Activated T-cell treated with anti-CD3 and anti-CD28 coated beads, Interleukin-2, amount 50 U/mL, for 1 hour (primary cell): ENCODE data around the gene ZFP42.
"Not testable (repeated sequence)": the region's sequence is repeated elsewhere in the genome, so short reads cannot be mapped to it uniquely, and the experiment has no call there.

ENCODE experiments used
- DNase-seq: peaks from one replicate; pipeline ENCODE4 v3.0.0-alpha.2; 2020

Gene ZFP42

DNA sequence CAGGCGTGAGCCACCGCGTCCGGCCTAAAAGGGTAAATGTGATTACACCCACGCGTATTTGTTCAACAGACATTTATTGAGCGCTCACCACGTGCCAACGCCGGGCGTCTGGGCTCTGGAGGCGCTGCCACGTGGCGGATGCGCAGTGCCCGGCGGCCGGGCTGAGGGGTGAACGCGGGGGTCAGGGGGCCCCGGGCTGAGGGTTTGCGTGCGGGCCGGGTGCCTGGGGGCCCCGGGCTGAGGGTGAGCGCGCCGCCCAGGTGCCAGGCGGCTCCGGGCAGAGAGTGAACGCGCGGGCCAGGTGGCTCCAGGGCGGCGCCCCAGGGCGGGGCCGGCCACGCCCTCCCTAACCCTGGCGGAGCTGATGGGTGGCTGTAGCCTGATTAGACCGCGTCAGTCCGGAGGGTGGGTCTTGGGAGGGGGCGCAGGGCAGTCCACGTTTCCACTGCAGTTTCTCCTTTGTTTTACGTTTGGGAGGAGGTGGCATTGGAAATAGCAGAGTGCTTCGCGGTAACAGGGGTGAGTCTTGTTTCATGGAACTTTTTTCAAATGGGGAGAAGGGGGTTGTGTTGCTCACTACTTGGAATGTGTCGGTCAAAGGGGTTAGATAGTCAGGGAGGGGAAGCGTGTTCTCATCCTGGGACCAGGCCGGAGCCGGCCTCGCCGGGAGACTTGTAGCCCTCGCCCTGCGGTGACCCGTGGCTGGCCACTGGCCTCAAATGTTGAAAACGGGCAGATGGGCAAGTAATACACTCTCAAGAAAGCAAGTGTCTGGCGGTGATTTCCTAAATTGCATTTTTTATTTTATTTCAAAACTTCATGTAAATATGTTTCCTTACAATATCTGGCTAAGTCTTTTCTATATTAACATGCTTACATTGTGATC is at the start of gene ZFP42:
Gene ZFP42, plus strand, starts transcription at position 450 of the 886 bp plus-strand sequence. CDS start 7,037 bp downstream, outside the sequence.
- no peak for DNase-seq

DNA sequence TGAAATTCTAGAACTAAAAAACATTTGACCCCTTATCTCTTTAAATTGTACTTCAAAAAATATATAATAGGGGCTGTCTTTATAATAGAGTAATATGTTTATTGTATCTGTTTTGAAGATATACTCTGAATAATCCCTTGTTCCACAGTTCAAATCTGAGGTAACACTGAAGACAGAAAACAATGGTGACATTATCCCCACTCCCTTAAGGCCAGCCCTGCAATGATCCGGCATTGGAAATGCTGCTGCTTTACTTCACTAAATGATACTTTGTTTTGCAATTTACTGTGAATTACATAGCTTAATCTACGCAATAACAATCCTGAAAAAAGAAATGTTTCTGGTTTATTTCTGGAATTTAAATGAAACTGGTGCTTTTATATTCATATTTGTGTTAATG is 34.4 kb upstream of the ZFP42 start:
- DNase-seq: no peak

DNA sequence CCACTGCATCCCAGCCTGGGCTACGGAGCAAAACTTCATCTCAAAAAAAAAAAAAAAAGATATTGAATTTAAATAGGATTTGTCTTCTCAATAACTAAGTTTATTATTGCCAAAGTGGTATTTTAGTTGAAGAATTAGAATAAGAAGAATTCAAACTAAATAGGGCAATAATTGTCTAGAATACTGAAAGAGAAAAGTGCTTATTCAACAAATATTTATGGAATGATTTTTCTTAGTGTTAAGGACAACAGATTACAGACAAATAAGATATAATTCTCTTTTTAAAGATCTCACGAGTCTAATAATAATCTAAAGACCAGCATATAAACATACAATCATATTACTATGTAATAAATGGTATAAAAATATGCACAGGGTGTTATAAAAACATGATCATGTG is 33.6 kb upstream of the ZFP42 start:
- DNase-seq: no peak

DNA sequence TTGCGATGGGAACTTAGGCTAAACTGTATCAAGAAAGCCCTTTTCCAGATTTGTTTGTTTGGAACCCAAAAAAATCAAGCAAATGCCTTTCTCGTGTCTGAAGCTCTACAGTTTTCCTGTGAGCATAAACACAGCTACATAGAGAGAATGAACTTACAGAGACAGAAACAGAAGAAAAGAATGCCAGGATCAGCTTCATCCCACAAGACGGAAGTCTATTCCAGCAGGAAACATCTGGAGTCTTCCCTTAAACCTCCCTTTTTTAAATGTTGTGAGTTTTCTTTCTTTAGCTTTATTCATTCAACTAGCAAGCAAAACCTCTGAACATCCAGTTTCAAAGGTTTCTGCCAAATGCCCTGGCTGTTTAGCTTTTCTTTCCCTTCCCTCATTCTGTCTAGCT is 32.6 kb upstream of the ZFP42 start:
- DNase-seq: no peak

DNA sequence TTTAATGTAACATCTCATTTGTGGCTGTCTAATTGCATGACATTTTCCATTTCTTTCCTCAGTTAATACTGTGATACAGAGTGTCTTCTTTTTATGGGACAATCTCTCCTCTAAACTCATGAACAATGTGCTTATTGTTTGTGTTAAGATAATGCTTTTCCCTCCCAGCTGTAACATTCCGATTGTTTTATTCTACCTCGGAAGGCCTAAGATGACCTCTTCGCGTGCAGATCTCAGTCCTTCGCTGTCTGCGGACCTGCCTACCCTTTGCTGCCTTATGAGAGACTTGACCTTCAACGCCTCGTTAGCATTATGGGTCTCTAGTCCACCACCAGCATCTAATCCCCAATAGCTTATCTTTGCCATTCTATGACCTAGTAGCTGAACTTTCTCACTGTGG is 29.8 kb upstream of the ZFP42 start:
- DNase-seq: no peak

DNA sequence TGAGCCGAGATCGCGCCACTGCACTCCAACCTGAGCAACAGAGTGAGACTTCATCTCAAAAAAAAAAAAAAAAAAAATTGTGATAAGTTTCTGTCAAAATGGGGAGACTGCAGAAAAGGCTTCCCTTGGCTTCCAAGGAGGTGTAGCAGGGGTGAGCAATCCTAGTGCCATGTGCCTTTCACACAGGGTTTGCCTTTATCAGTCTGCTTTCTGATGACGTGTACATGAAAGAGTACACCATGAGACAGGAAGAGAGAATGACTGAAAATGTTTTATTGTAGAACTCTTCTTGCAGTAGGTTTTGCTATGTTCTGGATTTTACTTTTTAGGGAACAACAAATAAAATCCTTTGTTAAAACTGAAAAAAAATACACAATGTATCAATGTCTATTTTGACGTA is 23.4 kb upstream of the ZFP42 start:
- DNase-seq: no peak

DNA sequence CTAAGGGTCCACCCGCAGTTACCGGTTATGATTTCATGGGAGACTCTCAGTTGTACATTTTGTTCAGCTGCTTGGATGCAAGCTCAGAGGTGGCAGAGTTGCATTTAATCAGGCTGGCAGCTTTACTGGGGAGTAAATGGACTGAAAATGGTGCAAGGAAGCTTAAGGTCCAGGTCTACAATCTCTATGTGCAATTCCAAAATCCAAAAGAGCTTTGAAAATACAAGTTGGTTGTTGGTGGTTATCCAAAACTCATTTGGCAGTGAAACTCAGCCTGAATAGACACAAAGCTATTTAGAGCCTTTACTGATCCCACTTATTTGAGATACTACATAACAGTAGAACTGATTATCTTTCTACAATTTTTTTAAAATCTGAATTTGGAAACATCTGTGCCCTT is 11.8 kb upstream of the ZFP42 start:
- no peak for DNase-seq

DNA sequence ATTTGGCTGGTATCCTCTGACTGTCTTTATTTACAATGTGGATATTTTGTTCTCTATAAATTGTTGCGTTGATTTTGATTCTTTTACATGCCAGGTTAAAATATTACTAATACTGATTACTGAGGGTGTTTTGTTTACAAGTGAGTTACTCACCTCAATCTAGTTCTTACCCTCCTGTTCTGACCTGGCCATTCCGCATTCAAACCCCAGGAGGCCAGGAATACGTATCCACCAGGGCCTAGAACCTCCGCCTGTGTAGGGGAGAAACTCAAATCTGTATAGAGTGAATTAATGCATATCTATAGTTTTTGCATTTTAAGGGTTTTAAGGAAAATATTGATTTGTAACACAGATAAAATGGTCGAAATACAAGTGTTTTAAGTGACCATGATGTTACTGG is 2.6 kb upstream of the ZFP42 start:
- DNase-seq: no peak

DNA sequence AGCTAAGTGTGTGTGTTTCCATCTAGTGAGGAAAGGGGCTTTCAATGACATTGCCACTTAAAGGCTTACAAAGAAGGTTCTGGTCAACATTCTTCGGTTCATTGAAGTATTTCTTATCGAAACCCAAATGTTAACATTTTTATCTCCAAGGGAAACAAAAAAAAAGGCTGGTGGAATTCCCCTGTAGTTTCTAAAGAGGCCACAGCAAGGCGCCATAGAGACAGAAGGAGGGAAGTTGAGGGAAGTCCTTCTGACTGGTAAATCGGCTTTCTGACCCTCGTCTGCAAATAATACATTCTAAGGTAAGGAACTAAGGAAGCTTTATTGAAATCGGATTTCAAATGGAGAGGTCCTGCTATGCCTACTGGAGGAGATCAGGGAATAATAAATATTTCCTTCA is 1.7 kb upstream of the ZFP42 start:
- DNase-seq: no peak

DNA sequence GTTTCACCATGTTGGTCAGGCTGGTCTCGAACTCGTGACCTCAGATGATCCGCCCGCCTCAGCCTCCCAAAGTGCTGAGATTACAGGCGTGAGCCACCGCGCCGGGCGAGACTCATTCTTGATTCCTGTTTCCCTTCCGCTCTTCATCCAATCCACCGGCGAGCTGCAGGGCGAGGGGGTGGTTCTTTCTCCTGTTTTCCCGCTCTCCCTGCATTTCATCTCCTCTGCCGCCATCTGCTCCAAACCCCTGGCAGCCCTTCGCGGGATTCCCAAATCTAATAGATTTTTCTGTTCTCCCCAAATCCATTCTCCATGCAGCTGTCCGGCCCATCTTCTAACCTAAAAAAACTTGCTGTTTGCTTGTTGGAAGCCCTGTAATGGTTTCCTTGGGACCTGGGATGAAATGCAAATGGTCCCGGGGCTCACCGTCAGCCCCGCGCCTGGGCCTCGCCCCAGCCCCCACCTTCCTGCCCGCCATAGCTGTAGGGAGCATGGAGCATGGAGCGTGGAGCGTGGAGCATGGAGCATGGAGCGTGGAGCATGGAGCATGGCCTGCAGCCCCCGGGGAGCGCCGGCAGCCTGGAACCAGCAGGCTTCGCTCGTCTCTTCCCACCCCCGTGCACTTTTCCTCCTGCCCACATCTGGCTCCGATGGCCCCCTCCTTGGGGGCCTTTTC is 1.1 kb downstream of the ZFP42 start:
- DNase-seq: no peak

DNA sequence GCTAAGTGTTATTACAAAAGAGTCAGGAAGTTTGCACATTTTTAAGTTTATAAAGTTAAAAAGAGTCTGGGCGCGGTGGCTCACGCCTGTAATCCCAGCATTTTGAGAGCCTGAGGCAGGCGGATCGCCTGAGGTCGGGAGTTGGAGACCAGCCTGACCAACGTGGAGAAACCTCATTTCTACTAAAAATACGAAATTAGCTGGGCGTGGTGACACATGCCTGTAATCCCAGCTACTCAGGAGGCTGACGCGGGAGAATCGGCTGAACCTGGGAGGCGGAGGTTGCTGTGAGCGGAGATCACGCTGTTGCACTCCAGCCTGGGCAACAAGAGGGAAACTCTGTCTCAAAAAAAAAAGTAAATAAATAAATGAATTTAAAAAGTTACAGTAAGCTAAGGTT is 2.4 kb downstream of the ZFP42 start:
- DNase-seq: not testable (repeated sequence)

DNA sequence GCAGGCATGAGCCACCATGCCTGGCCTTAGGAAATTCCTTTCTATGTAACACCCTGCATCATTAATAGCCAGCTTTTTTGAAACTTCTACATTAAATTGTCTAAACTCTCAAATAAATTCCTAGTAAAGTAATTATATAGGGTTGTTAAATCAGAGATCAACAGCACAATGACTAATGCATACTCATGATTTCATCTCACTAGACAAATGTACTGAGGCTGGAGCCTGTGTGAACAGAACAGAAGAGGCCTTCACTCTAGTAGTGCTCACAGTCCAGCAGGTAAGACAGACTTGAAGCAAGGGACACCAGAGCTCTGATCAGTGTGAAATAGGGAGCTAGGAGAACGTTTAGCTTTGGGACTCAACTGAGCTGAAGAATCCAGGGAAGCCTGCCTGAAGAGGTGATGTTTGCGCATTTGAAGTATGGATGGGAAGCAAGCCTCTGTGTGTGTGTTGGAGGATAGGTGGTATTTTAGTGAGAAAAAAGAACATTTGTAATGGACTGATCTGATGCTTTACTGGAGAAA is 3.9 kb downstream of the ZFP42 start:
- no peak for DNase-seq

DNA sequence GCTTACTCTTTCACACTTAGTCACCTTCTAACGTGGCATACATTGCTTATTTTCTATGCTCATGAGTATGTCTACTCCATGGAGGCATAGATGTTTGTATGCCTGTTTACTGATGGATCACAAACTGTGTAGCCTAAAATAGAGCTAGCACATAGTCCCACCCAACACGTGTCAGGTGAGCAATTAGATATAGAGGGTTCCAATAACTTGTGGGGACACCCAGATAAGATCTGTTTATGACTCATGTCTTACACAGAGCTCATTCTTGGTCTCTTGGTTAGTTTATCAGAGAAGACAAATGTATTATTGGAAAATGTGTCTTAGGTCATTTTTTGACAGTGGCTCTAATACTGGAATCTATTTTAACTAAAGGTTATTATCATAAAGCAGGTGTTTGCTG is 6.8 kb downstream of the ZFP42 start:
- DNase-seq: no peak

DNA sequence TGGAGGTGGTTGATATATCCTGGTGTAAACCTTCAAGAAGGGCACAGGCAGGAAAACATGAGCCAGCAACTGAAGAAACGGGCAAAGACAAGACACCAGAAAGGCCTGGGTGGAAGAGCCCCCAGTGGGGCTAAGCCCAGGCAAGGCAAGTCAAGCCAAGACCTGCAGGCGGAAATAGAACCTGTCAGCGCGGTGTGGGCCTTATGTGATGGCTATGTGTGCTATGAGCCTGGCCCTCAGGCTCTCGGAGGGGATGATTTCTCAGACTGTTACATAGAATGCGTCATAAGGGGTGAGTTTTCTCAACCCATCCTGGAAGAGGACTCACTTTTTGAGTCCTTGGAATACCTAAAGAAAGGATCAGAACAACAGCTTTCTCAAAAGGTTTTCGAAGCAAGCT is 7.2 kb downstream of the ZFP42 start:
- DNase-seq: no peak

DNA sequence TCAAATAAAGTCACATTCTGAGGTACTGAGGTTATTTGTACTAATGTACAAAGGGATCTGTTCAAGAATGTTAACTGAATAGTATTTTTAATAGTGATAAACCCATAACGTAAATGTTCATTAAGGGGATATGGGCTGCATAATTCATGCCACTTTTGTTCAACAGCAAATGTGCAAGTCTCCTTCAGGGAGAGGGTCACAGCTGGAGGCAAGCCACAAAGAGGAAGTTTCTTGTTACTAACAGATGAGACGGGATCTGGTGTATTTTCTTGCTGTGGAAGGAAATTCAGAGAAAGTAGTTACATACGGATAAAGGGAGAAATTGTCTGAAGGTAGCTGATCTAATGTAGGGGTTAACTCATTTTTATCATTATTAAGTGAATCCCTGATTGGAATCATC is 10.0 kb downstream of the ZFP42 start:
- no peak for DNase-seq

DNA sequence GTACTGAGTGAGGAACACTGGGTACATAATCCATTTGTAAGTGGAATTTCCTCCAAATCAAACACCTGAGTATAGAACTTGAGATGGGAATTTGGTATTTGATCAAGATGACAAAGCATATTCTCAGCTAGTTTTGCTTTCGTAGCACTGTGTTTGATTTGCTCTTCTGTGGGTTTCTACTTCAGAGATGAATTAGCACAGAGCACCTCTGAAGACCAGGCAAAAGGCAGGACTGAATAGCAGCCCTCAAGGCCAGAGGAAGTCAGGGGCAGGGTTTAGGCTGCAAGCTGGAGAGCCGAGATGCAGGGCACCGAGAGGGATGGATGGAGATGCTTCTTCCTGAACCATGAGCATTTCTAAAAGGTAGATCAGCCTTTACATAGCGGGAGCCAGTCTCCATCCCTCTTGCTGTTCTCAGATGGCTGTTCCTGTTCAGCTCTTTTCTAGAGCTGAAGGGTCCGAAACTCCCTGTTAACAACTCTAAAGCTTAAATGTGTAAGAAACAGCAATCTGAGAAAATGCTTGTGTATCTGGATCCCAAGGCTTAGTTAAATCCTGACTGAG is 10.8 kb downstream of the ZFP42 start:
- no peak for DNase-seq

DNA sequence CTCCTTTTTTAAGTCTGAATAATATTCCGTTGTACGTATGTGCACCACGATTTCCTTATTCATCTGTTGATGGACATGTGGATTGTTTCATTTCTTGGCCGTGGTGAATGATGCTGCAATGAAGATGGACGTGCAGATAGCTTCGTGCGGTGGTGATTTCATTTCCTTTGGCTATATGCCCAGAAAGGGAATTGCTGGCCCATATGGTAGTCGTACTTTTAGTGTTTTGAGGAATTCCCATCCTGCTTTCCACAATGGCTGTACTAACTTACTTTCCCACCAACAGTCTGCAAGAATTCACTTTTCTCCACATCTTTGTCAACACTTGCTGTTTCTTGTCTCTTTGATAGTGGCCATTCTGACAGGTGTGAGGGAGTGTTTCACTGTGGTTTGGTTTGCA is 12.8 kb downstream of the ZFP42 start:
- no peak for DNase-seq

DNA sequence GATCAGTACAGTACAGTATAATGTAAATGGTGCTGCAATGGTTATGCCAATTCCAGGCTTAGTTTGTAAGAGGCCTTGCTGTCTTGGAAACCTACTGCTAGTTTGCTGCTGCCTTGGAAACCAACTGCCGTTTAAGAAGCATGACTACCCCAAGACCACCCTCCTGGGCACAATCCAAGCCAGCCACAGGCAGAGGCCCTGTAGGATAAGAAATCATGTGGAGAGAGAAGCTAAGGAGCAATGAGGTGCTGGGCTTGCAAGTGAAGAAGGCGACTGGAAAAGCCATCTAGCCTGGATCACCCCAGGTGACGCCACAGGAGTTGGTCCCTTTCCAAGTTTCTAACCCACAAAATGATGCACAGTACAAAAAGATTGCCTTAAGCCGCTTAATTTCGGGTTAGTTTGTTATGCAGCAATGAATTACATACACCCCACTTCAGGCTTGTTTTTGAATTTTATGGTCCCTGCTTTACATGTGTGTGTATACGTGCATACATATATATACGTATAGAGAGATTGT is 16.9 kb downstream of the ZFP42 start:
- no peak for DNase-seq

DNA sequence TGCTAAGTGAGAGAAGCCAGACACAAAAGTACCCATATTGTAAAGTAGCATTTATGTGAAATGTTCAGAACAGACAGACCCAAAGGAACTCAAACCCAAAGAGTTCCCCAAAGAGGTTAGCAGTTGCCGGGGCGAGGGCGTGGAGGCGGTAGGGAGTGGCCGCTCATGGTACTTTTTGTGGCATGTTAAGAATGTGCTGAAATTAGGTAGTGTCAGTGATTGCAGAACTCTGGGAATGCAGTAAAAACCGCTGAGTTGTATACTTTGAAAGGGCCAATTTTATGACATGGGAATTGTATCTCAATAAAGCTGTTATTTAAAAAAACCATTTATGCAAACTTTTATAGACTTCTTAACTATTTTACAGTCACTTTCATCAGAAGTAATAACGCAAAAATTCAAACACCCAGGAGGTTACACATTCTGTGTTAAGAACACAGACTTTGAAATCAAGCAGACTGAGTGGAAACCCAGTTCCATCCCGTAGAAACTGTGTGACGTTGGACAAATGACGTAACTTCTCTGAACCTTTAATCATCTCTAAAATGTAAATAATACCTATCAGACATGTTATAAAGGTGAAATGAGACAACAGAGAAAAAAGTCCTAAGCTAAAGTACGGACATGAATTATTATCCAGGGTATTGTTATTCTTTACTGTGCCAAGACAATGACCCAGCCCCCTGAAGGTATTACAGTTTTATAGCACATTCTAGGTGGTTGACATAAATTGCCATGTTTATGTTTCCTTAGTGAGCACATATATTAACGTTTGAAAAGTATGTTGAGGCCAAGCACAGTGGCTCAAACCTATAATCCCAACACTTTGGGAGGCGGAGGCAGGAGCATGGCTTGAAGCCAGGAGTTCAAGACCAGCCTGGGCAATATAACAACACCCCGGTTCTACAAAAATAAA is 19.7 kb downstream of the ZFP42 start:
- no peak for DNase-seq

DNA sequence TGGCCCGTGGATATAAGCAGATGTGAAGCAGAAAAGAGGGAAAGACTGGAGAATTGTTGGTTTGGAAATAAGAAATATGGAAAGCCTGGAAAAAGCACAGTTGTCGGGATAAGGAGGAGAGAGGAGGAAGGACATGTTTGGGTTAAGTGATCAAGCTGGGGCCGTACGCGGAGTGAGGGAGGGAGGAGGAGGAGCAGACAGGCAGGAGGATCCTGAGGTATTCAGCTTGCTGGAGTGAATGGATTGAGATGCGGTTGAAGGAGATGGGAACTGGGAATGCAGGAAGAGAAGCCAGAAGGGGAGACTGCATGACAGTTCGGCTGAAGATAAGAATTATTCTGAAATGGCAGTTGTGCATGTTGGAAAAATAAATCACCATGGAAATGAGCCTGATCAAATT is 21.2 kb downstream of the ZFP42 start:
- DNase-seq: no peak

DNA sequence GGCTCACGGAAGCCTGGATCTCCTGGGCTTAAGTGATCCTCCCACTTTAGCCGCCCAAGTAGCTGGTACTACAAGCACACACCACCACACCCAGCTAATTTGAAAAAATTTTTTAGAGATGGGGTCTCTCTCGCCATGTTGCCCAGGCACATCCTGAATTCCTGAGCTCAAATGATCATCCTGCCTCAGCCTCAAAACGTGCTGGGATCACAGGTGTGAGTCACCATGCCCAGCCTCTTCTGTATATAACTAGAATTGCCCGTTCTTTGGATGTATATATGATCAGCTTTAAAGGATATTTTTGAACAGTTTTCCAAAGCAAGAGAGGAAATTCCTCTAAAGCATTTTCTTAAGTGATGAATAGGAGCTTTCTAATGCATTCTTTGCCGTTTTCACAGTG is 22.7 kb downstream of the ZFP42 start:
- DNase-seq: no peak

DNA sequence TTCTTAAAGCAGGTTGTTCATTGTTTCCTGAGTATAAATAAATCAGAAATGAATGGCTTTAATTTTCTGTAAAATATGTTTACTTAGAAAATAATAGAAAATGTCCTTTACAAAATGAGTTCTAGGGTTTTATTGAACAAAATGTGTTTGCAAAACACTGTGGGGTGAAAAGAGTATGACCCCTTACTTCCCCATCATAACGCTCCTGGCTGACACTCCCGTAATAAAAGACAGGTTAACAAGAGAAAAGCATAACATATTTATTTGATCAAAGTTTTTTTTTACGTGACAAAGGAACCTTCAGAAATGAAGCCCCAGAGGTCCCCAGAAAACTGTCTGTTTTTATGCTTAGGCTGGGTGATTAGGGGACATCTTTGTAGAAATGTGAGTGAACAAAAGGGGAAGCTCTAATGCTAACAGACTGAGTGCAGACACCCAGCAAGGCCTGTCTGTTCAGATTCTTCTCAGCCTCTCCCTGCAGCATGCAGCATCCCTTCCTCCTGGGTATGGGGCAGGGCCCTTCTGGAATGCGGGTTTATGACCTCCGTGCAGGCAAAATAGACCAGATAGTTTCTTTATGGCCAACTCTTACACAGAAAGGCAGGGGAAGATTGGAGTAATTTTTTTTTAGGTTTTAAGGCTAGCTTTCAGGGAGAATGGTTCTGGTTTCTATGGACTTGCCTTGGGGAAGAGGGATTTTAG is 26.1 kb downstream of the ZFP42 start:
- no peak for DNase-seq
